ENCODE measurements around the gene GOSR1. TPM values are rescaled to one million over a fixed set of nuclear protein-coding genes. Genes with fewer than 3 reads are reported as not detected.
"Not testable (repeated sequence)": the region's sequence is repeated elsewhere in the genome, so short reads cannot be mapped to it uniquely, and the experiment has no call there.

GOSR1 gene
- total and polyA plus RNA-seq, 11 donors: 8.9 to 39.7 (median 29.8) TPM

GRCh38 chr17:30568117-30568430 is 90.9 kb downstream of the GOSR1 start:
- TF ChIP-seq CTCF (IDR thresholded peaks at IDR 0.05) (no peak), POLR2A (IDR thresholded peaks at IDR 0.05) (no peak)
- DNase-seq: no peak
- Histone ChIP-seq H3K27ac (no peak overlapping the region), H3K36me3 (no peaks in the 10 kb centered on the region), H3K4me1 (peaks cover 0 to 6% (median 0%) of the 10 kb centered on the region in 12 donors), H3K4me3 (no peak overlapping the region), H3K9me3 (no peaks in the 10 kb centered on the region), H3K27me3 (peaks cover 0 to 7% (median 0%) of the 10 kb centered on the region in 9 donors)
- intact Hi-C loops (cut with DNase I): no loop called here
- ATAC-seq: no peak
- WGBS, 4 donors: 79 to 92% (median 81%) methylated on average over 3 to 8 of the region's 8 CpGs

GRCh38 chr17:30569531-30570175 is 92.4 kb downstream of the GOSR1 start:
- H3K9me3 ChIP-seq; H3K4me3 ChIP-seq; H3K36me3 ChIP-seq; DNase-seq; H3K4me1 ChIP-seq; H3K27me3 ChIP-seq; H3K27ac ChIP-seq; ATAC-seq; intact Hi-C loops (cut with DNase I): not testable (repeated sequence)
- WGBS, 4 donors: 77 to 90% (median 78%) methylated on average over 3 to 12 of the region's 12 CpGs

- no peaks in the 10 kb centered on the region for H3K36me3 ChIP-seq
- H3K4me3 ChIP-seq: no peak overlapping the region
- ATAC-seq (no peak), DNase-seq (no peak)
- H3K4me1 ChIP-seq: no peaks in the 10 kb centered on the region
- no peaks in the 10 kb centered on the region for H3K9me3 ChIP-seq
- peaks cover 0 to 7% (median 0%) of the 10 kb centered on the region in 9 donors for H3K27me3 ChIP-seq
- no peak for TF ChIP-seq POLR2A (IDR thresholded peaks at IDR 0.05)
- TF ChIP-seq CTCF (IDR thresholded peaks at IDR 0.05): no peak
- intact Hi-C loops (cut with DNase I): no loop called here
- no peak overlapping the region for H3K27ac ChIP-seq
- 18 to 33% (median 24%) methylated on average over 2 of the region's 2 CpGs for WGBS, 4 donors
Observed at GRCh38 chr17:30570191-30570590, 93.0 kb downstream of the GOSR1 start.

GRCh38 chr17:30570596-30571265 is 93.5 kb downstream of the GOSR1 start:
- ATAC-seq (no peak), DNase-seq (no peak)
- intact Hi-C loops (cut with DNase I): no loop called here
- Histone ChIP-seq H3K27me3 (peaks cover 0 to 7% (median 0%) of the 10 kb centered on the region in 9 donors), H3K36me3 (no peaks in the 10 kb centered on the region), H3K4me3 (no peak overlapping the region), H3K27ac (no peak overlapping the region), H3K9me3 (no peaks in the 10 kb centered on the region), H3K4me1 (no peaks in the 10 kb centered on the region)
- TF ChIP-seq POLR2A (IDR thresholded peaks at IDR 0.05) (no peak), CTCF (IDR thresholded peaks at IDR 0.05) (no peak)
- 59 to 76% (median 73%) methylated on average over 9 of the region's 9 CpGs for WGBS, 4 donors

- DNase-seq; H3K27ac ChIP-seq; H3K9me3 ChIP-seq; ATAC-seq; H3K27me3 ChIP-seq; H3K36me3 ChIP-seq; intact Hi-C loops (cut with DNase I); H3K4me3 ChIP-seq; H3K4me1 ChIP-seq: not testable (repeated sequence)
- 92 to 94% (median 93%) methylated on average over 14 of the region's 14 CpGs; no CpG with 5 or more reads in 1 of the 4 donors for WGBS, 4 donors
Observed at GRCh38 chr17:30571404-30571803, 94.2 kb downstream of the GOSR1 start.
